SK-N-SH treated with all-trans-retinoic acid at 6 μM for 48 hours (cell line): ENCODE data around the gene UVRAG.

Source experiments
- ARNTL ChIP-seq: fragments of 450-650 bp; formaldehyde crosslinking; IDR thresholded peaks from 2 replicates; pipeline ENCODE4 v1.5.0; 2020; ENCODE audit warnings: low read depth, mild to moderate bottlenecking, moderate library complexity, borderline replicate concordance
- ISL1 ChIP-seq: fragments of 250-450 bp; sonication (Bioruptor Pico); IDR thresholded peaks from 2 replicates; pipeline ENCODE4 v2.1.2; 2022; ENCODE audit warnings: mild to moderate bottlenecking, moderate library complexity
- OSR1 ChIP-seq: fragments of 250-450 bp; sonication (Bioruptor Pico); IDR thresholded peaks from 2 replicates; pipeline ENCODE4 v1.8.0; 2022; ENCODE audit warnings: moderate library complexity, mild to moderate bottlenecking, inconsistent platforms
- SNAI2 ChIP-seq: fragments of 250-450 bp; sonication (Bioruptor Pico); IDR thresholded peaks from 2 replicates; pipeline ENCODE4 v1.5.0; 2020; ENCODE audit warnings: mild to moderate bottlenecking, moderate library complexity
- ZC3H10 ChIP-seq: fragments of 250-450 bp; sonication (Bioruptor Pico); IDR thresholded peaks from 2 replicates; pipeline ENCODE4 v1.5.1; 2021; ENCODE audit warnings: mild to moderate bottlenecking, moderate library complexity
- ZNF8 ChIP-seq: fragments of 450-650 bp; formaldehyde crosslinking; IDR thresholded peaks from 2 replicates; pipeline ENCODE4 v1.5.0; 2020; ENCODE audit warnings: mild to moderate bottlenecking, moderate library complexity
- TF ChIP-seq, protein P1 (sequence below): fragments of 250-450 bp; sonication (Bioruptor Pico); IDR thresholded peaks from 2 replicates; pipeline ENCODE4 v1.5.1; 2020; ENCODE audit warnings: low read depth, mild to moderate bottlenecking, moderate library complexity
- TF ChIP-seq, protein P2 (sequence below): fragments of 250-450 bp; sonication (Bioruptor Pico); IDR thresholded peaks from 2 replicates; pipeline ENCODE4 v1.8.0; 2020; ENCODE audit warnings: mild to moderate bottlenecking, moderate library complexity, borderline replicate concordance

DNA sequence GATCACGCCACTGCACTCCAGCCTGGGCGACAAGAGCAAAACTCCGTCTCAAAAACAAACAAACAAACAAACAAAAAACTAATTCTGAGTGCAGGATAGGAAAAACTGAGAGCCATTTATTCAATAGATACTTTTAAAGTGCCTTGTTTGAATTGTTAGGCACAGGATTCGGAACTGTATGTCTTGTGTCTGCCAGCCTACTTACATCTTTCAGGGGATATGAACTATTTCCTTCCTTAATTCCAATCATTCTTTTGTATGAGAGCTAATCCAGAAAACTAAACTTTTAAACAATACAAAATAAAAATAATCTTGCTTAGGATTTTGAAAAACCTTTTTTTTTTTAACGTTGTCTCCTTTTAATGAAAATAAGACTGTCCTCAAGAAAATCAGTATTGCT lies 12.6 kb downstream of the UVRAG start:
- no peak for TF ChIP-seq SNAI2
- TF ChIP-seq ISL1 (CRISPR knock-in tag), result no peak
- TF ChIP-seq ARNTL (CRISPR knock-in tag), result no peak
- TF ChIP-seq ZC3H10, result no peak
- no peak for TF ChIP-seq OSR1 (CRISPR knock-in tag)
- TF ChIP-seq, protein P1, sequence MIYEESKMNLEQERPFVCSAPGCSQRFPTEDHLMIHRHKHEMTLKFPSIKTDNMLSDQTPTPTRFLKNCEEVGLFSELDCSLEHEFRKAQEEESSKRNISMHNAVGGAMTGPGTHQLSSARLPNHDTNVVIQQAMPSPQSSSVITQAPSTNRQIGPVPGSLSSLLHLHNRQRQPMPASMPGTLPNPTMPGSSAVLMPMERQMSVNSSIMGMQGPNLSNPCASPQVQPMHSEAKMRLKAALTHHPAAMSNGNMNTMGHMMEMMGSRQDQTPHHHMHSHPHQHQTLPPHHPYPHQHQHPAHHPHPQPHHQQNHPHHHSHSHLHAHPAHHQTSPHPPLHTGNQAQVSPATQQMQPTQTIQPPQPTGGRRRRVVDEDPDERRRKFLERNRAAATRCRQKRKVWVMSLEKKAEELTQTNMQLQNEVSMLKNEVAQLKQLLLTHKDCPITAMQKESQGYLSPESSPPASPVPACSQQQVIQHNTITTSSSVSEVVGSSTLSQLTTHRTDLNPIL (CRISPR knock-in tag), result no peak
- no peak for TF ChIP-seq ZNF8 (CRISPR knock-in tag)
- TF ChIP-seq, protein P2, sequence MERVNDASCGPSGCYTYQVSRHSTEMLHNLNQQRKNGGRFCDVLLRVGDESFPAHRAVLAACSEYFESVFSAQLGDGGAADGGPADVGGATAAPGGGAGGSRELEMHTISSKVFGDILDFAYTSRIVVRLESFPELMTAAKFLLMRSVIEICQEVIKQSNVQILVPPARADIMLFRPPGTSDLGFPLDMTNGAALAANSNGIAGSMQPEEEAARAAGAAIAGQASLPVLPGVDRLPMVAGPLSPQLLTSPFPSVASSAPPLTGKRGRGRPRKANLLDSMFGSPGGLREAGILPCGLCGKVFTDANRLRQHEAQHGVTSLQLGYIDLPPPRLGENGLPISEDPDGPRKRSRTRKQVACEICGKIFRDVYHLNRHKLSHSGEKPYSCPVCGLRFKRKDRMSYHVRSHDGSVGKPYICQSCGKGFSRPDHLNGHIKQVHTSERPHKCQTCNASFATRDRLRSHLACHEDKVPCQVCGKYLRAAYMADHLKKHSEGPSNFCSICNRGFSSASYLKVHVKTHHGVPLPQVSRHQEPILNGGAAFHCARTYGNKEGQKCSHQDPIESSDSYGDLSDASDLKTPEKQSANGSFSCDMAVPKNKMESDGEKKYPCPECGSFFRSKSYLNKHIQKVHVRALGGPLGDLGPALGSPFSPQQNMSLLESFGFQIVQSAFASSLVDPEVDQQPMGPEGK (CRISPR knock-in tag), result no peak
